Measurements from ENCODE around the gene ASTN2.

Gene ASTN2

GRCh38 chr9:116409638-116410037 is 1005.2 kb downstream of the ASTN2 start:
- Mint-ChIP-seq H3K27me3 (no peaks in the 10 kb centered on the region), H3K4me3 (no peak overlapping the region), H3K9me3 (no peaks in the 10 kb centered on the region), H3K27ac (ENCODE audit: low read depth) (no peak overlapping the region), H3K4me1 (no peaks in the 10 kb centered on the region), H3K36me3 (ENCODE audit: insufficient read depth) (peaks cover 2% of the 10 kb centered on the region)
- ATAC-seq (replicated peaks; ENCODE audit: extremely low read depth, poor library complexity, severe bottlenecking) (no peak), DNase-seq (ENCODE audit: low spot score in 2 of 2) (no peak)

GRCh38 chr9:116409129-116409528 is 1005.7 kb downstream of the ASTN2 start:
- ATAC-seq (replicated peaks; ENCODE audit: extremely low read depth, poor library complexity, severe bottlenecking) (no peak), DNase-seq (ENCODE audit: low spot score in 2 of 2) (no peak)
- no peaks in the 10 kb centered on the region for H3K27me3 Mint-ChIP-seq
- no peaks in the 10 kb centered on the region for H3K9me3 Mint-ChIP-seq
- H3K4me1 Mint-ChIP-seq, result no peaks in the 10 kb centered on the region
- H3K4me3 Mint-ChIP-seq, result no peak overlapping the region
- H3K36me3 Mint-ChIP-seq (ENCODE audit: insufficient read depth), result peaks cover 2% of the 10 kb centered on the region
- H3K27ac Mint-ChIP-seq (ENCODE audit: low read depth), result no peak overlapping the region

GRCh38 chr9:116406469-116406868 is 1008.4 kb downstream of the ASTN2 start:
- no peak for DNase-seq (ENCODE audit: low spot score in 2 of 2)
- H3K27me3 Mint-ChIP-seq, result no peaks in the 10 kb centered on the region
- H3K36me3 Mint-ChIP-seq (ENCODE audit: insufficient read depth), result peaks cover 2% of the 10 kb centered on the region
- H3K9me3 Mint-ChIP-seq, result no peaks in the 10 kb centered on the region
- no peak for ATAC-seq (replicated peaks; ENCODE audit: extremely low read depth, poor library complexity, severe bottlenecking)
- no peak overlapping the region for H3K27ac Mint-ChIP-seq (ENCODE audit: low read depth)
- no peaks in the 10 kb centered on the region for H3K4me1 Mint-ChIP-seq
- H3K4me3 Mint-ChIP-seq, result no peak overlapping the region

GRCh38 chr9:116405321-116405720 is 1009.5 kb downstream of the ASTN2 start:
- Mint-ChIP-seq H3K4me1 (peaks cover 2% of the 10 kb centered on the region), H3K36me3 (ENCODE audit: insufficient read depth) (peaks cover 2% of the 10 kb centered on the region), H3K27me3 (no peaks in the 10 kb centered on the region), H3K9me3 (no peaks in the 10 kb centered on the region), H3K4me3 (no peak overlapping the region), H3K27ac (ENCODE audit: low read depth) (no peak overlapping the region)
- no peak for ATAC-seq (replicated peaks; ENCODE audit: extremely low read depth, poor library complexity, severe bottlenecking)
- DNase-seq (ENCODE audit: low spot score in 2 of 2), result no peak

DNA sequence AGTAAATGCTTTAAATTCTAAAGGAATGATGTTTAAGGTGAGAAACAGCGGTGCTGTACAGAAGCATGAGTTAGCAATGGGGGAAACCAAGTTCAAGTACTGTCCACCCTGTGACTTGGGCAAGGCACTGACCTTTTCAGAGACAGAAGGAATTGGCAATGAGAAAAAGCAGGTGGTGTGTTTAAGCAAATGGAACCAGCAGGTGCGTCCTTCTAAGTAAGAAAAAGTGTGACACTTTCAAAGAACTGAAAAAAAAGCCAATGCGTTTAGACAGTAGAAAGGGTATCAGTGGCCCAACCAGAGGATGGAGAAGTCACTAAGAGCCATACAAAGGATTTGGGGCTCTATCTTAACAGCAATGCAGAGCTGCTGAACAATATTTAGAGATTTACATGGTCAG is 1010.6 kb downstream of the ASTN2 start:
- DNase-seq (ENCODE audit: low spot score in 2 of 2) (no peak), ATAC-seq (replicated peaks; ENCODE audit: extremely low read depth, poor library complexity, severe bottlenecking) (no peak)
- Mint-ChIP-seq H3K27me3 (no peaks in the 10 kb centered on the region), H3K9me3 (no peaks in the 10 kb centered on the region), H3K36me3 (ENCODE audit: insufficient read depth) (peaks cover 2% of the 10 kb centered on the region), H3K27ac (ENCODE audit: low read depth) (no peak overlapping the region), H3K4me1 (peaks cover 6% of the 10 kb centered on the region), H3K4me3 (no peak overlapping the region)

- no peak overlapping the region for H3K27ac Mint-ChIP-seq (ENCODE audit: low read depth)
- ATAC-seq (replicated peaks; ENCODE audit: extremely low read depth, poor library complexity, severe bottlenecking) (no peak), DNase-seq (ENCODE audit: low spot score in 2 of 2) (no peak)
- H3K36me3 Mint-ChIP-seq (ENCODE audit: insufficient read depth), result peaks cover under 1% of the 10 kb centered on the region
- H3K27me3 Mint-ChIP-seq, result no peaks in the 10 kb centered on the region
- peaks cover 6% of the 10 kb centered on the region for H3K4me1 Mint-ChIP-seq
- no peak overlapping the region for H3K4me3 Mint-ChIP-seq
- H3K9me3 Mint-ChIP-seq, result no peaks in the 10 kb centered on the region
Observed at GRCh38 chr9:116403171-116403570, 1011.7 kb downstream of the ASTN2 start.

- no peaks in the 10 kb centered on the region for H3K9me3 Mint-ChIP-seq
- H3K4me1 Mint-ChIP-seq, result peaks cover 6% of the 10 kb centered on the region
- ATAC-seq (replicated peaks; ENCODE audit: extremely low read depth, poor library complexity, severe bottlenecking), result no peak
Observed at GRCh38 chr9:116395699-116396037, 1019.2 kb downstream of the ASTN2 start.

GRCh38 chr9:116394894-116395698 is 1019.8 kb downstream of the ASTN2 start:
- H3K36me3 Mint-ChIP-seq (ENCODE audit: insufficient read depth), result no peaks in the 10 kb centered on the region
- no peak overlapping the region for H3K4me3 Mint-ChIP-seq
- H3K27ac Mint-ChIP-seq (ENCODE audit: low read depth), result no peak overlapping the region
- ATAC-seq (replicated peaks; ENCODE audit: extremely low read depth, poor library complexity, severe bottlenecking) (no peak), DNase-seq (ENCODE audit: low spot score in 2 of 2) (no peak)
- H3K4me1 Mint-ChIP-seq, result peaks cover 2% of the 10 kb centered on the region
- no peaks in the 10 kb centered on the region for H3K27me3 Mint-ChIP-seq
- H3K9me3 Mint-ChIP-seq, result no peaks in the 10 kb centered on the region

More at GRCh38 chr9:116395699-116396037, 1019.2 kb downstream of the ASTN2 start:
- DNase-seq (ENCODE audit: low spot score in 2 of 2), result no peak
- Mint-ChIP-seq H3K27ac (ENCODE audit: low read depth) (no peak overlapping the region), H3K36me3 (ENCODE audit: insufficient read depth) (no peaks in the 10 kb centered on the region), H3K4me3 (no peak overlapping the region), H3K27me3 (no peaks in the 10 kb centered on the region)

DNA sequence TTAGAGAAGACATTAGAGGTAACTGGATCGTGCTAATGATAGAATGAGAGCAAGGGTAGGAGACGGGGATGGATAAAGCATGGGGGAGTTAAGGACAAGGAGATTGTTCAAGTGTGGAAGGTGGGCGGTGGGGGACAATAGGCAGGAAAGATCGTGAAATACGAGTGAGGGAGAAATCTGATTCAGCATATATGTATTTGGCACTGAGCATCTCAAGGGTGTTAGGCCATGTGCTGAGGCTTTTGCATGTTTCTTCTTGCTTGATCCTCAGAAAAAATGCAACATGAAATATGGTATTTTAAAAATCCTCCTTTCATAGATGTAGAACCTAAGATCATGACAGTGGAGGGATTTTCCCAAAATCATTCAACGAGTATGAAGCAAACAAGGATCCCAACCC is 1020.8 kb downstream of the ASTN2 start:
- no peak overlapping the region for H3K4me3 Mint-ChIP-seq
- H3K27ac Mint-ChIP-seq (ENCODE audit: low read depth), result no peak overlapping the region
- H3K4me1 Mint-ChIP-seq, result no peaks in the 10 kb centered on the region
- H3K27me3 Mint-ChIP-seq, result no peaks in the 10 kb centered on the region
- no peaks in the 10 kb centered on the region for H3K9me3 Mint-ChIP-seq
- no peaks in the 10 kb centered on the region for H3K36me3 Mint-ChIP-seq (ENCODE audit: insufficient read depth)
- DNase-seq (ENCODE audit: low spot score in 2 of 2) (no peak), ATAC-seq (replicated peaks; ENCODE audit: extremely low read depth, poor library complexity, severe bottlenecking) (no peak)

DNA sequence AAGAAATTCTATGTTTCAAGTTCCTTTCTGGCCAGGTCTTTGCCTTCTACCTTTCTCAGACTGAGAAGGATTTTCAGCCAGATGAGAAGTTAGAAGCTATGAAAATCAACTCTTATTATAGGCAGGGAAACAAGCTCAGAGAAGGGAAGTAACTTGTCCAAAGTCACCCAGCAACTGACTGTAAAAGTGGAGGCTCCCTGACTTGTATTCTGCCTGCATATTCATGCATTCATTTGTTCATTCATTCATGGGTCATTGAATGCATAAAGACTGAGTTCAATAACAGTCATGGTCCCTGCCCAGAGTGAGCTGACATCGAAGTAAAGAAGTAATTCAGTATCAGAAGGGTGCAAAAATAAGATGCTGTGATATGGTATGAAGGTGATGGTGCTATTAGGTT is 1021.7 kb downstream of the ASTN2 start:
- H3K4me1 Mint-ChIP-seq, result no peaks in the 10 kb centered on the region
- no peak overlapping the region for H3K27ac Mint-ChIP-seq (ENCODE audit: low read depth)

GRCh38 chr9:116391306-116391900 is 1023.5 kb downstream of the ASTN2 start:
- Mint-ChIP-seq H3K4me3 (no peak overlapping the region), H3K4me1 (no peaks in the 10 kb centered on the region), H3K9me3 (no peaks in the 10 kb centered on the region), H3K27ac (ENCODE audit: low read depth) (no peak overlapping the region), H3K27me3 (no peaks in the 10 kb centered on the region), H3K36me3 (ENCODE audit: insufficient read depth) (peaks cover 2% of the 10 kb centered on the region)
- DNase-seq (ENCODE audit: low spot score in 2 of 2), result no peak
- ATAC-seq (replicated peaks; ENCODE audit: extremely low read depth, poor library complexity, severe bottlenecking), result no peak

More for the DNA sequence above, 1021.7 kb downstream of the ASTN2 start:
- H3K9me3 Mint-ChIP-seq, result no peaks in the 10 kb centered on the region
- DNase-seq (ENCODE audit: low spot score in 2 of 2) (no peak), ATAC-seq (replicated peaks; ENCODE audit: extremely low read depth, poor library complexity, severe bottlenecking) (no peak)
- H3K27me3 Mint-ChIP-seq, result no peaks in the 10 kb centered on the region
- H3K4me3 Mint-ChIP-seq, result no peak overlapping the region
- no peaks in the 10 kb centered on the region for H3K36me3 Mint-ChIP-seq (ENCODE audit: insufficient read depth)

DNA sequence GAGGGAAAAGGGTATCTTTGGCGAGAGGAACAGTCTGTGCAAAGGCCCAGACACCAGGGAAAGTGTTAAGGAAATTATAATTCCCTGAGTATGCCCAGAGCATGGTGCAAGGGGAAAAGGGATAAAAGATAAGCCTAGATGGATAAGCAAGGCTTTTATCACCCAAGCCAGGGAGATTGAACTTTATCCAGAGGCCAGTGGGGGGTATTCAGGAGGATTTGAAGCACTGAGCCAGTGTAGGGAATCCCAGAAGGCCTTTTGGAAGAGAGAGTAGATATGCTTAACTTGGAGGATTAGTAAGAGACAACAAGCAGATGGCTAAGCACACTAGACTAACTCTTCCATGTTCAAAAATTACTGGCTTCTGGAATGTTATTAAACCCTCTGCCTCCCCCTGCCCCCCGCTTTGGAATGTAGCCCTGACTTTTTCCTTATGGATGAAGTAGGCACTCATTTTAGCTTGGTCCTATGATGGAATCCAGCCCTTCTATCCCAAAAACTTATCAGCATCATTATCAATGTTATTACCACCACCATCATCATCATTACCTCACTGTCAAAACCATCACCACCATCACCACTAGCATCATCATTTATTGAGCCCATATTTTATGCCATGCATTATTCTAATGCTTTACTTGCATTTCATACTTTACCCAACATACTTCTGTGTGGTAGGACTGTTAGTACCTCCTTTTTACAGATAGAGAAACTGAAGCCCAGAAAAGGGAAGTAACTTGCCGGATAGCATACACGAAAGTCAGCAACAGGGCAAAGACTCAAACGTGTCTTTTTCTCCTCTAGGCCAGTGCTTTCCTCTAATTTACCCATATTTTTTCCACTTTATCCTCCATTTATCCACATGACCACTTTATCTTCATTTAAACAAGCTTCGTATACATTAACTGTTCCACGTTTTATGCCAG is 1024.3 kb downstream of the ASTN2 start:
- H3K4me1 Mint-ChIP-seq, result no peaks in the 10 kb centered on the region
- peaks cover 2% of the 10 kb centered on the region for H3K36me3 Mint-ChIP-seq (ENCODE audit: insufficient read depth)
- no peak for ATAC-seq (replicated peaks; ENCODE audit: extremely low read depth, poor library complexity, severe bottlenecking)
- H3K9me3 Mint-ChIP-seq, result no peaks in the 10 kb centered on the region
- no peak for DNase-seq (ENCODE audit: low spot score in 2 of 2)
- no peak overlapping the region for H3K4me3 Mint-ChIP-seq
- H3K27me3 Mint-ChIP-seq, result no peaks in the 10 kb centered on the region
- H3K27ac Mint-ChIP-seq (ENCODE audit: low read depth), result no peak overlapping the region

Measured in central memory CD8-positive, alpha-beta T cell (primary cell).